ENCODE results near the gene HDAC4.

The HDAC4 gene

DNA sequence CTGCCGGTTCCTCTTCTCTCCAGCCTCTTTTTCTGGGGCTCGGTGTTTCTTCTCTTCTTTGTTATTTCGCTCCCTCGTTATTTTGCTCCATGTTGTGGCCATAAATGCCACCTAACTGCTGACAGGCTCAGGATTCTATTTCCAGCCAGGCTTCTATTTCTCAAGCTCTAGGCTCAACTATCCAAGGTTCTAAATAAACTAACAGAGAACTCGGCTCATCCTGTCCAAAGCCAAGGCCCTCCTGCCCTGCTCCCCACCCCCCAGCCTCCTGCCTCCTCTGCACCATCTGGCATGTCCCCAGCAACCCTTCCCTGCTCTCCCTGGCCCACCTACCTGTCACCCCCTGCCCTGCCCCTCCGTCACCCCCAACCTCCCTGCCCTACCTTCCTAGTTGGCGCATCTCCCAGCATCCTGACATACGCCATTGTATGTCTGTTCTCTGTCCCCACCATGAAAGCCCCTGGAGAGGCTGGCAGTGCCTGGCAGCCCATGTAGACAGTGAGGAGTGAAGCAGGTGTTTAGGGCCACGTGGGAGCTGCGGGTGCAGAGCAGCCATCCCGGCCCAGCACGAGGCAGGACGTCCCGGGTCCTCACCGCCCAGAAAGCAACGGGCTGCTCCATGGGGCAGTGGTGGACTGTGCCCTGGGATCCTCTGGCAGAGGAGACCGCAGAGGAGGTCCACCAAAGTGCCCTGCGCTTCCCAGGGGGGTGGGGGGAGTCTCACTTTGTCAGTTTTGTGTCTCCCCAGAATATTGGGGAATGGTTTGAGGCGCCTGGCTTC is 366.1 kb downstream of the HDAC4 start:
- DNase-seq (ENCODE audit: low spot score): no peak
- in situ Hi-C loops (cut with MboI; ENCODE audit: low sequenced_read_pairs, unreplicated experiment): loop anchor here (25.0 kb wide), 1 partner anchor 953 kb away; no protein-coding TSS in a partner anchor
- TF ChIP-seq, protein P1, sequence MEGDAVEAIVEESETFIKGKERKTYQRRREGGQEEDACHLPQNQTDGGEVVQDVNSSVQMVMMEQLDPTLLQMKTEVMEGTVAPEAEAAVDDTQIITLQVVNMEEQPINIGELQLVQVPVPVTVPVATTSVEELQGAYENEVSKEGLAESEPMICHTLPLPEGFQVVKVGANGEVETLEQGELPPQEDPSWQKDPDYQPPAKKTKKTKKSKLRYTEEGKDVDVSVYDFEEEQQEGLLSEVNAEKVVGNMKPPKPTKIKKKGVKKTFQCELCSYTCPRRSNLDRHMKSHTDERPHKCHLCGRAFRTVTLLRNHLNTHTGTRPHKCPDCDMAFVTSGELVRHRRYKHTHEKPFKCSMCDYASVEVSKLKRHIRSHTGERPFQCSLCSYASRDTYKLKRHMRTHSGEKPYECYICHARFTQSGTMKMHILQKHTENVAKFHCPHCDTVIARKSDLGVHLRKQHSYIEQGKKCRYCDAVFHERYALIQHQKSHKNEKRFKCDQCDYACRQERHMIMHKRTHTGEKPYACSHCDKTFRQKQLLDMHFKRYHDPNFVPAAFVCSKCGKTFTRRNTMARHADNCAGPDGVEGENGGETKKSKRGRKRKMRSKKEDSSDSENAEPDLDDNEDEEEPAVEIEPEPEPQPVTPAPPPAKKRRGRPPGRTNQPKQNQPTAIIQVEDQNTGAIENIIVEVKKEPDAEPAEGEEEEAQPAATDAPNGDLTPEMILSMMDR (IDR thresholded peaks at IDR 0.05; ENCODE audit: borderline replicate concordance, control extremely low read depth, extremely low read depth, insufficient read depth, missing control alignments): peak; percentile 13

GRCh38 chr2:239033801-239034560 is 366.8 kb downstream of the HDAC4 start:
- DNase-seq (ENCODE audit: low spot score): no peak
- in situ Hi-C loops (cut with MboI; ENCODE audit: low sequenced_read_pairs, unreplicated experiment): loop anchor here (25.0 kb wide), 1 partner anchor 953 kb away; no protein-coding TSS in a partner anchor
- TF ChIP-seq, protein P1 (IDR thresholded peaks at IDR 0.05; ENCODE audit: borderline replicate concordance, control extremely low read depth, extremely low read depth, insufficient read depth, missing control alignments): no peak

GRCh38 chr2:239029958-239030357 is 370.9 kb downstream of the HDAC4 start:
- TF ChIP-seq, protein P1 (IDR thresholded peaks at IDR 0.05; ENCODE audit: borderline replicate concordance, control extremely low read depth, extremely low read depth, insufficient read depth, missing control alignments): no peak
- no peak for DNase-seq (ENCODE audit: low spot score)
- in situ Hi-C loops (cut with MboI; ENCODE audit: low sequenced_read_pairs, unreplicated experiment): loop anchor here (25.0 kb wide), 1 partner anchor 957 kb away; no protein-coding TSS in a partner anchor

DNA sequence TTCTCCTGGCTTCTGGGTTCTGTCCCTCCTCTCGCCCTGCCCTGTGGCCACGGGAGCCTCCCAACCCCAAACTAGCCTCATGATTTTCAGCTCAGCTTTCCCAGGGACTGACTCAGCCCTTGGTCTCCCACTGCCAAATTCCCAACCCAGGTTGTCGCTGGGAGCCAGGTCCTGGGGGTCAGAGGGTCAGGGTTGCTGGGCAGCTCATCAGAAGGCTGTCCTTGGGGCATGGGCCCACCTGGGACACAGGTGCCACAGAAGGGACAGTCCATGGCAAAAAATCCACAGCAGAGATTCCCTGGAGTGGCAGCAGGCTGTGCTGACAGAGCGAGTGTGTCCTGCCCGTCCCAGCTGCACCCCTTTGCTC is 372.6 kb downstream of the HDAC4 start:
- in situ Hi-C loops (cut with MboI; ENCODE audit: low sequenced_read_pairs, unreplicated experiment): loop anchor here (25.0 kb wide), 1 partner anchor 959 kb away; no protein-coding TSS in a partner anchor
- no peak for DNase-seq (ENCODE audit: low spot score)
- TF ChIP-seq, protein P1 (IDR thresholded peaks at IDR 0.05; ENCODE audit: borderline replicate concordance, control extremely low read depth, extremely low read depth, insufficient read depth, missing control alignments): no peak

DNA sequence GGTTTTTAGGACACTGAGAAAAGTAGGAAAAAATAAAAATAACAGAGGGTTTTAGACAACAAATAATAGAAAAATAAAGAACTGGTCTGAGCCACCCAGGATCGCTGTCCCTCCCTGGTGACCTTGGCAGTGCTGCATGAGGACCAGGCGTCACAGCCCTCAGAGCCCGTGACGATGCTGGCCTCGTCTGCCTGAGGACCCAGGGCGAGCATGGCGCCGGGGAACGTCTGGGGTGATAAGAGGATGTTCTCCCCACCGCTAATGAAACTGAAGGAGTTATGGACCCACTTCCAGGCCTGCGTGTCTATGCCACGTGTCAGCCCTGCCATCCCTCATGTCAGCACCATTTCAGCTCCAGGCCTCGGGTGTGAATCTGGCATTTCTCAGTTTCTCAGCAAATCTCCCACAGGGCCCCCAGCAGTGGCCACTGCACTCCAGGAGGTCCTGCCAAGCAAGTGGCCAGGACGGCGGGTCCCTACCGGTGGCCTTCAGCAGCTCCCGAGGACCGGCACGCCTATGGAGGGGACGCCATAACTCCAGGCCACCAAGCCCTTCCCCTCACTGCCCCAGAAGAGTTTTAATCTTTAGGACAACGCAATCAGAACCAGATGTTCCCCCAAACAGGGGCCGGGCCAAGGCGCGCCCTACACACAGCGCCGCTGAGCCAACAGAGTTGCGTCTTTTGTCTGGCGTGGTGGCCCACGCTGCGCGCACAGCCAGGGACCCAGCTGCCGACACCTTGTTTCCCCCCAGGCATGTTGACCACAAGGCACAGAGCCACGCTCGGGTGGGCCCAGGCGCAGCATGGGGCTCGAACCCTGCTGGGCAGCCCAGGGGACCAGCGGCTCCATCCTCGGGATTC is 373.2 kb downstream of the HDAC4 start:
- in situ Hi-C loops (cut with MboI; ENCODE audit: low sequenced_read_pairs, unreplicated experiment): loop anchor here (25.0 kb wide), 1 partner anchor 960 kb away; no protein-coding TSS in a partner anchor
- TF ChIP-seq, protein P1 (IDR thresholded peaks at IDR 0.05; ENCODE audit: borderline replicate concordance, control extremely low read depth, extremely low read depth, insufficient read depth, missing control alignments): no peak
- no peak for DNase-seq (ENCODE audit: low spot score)

All from GM13976 (cell line).